ENCODE results near the gene ETV6.

The ETV6 gene

DNA sequence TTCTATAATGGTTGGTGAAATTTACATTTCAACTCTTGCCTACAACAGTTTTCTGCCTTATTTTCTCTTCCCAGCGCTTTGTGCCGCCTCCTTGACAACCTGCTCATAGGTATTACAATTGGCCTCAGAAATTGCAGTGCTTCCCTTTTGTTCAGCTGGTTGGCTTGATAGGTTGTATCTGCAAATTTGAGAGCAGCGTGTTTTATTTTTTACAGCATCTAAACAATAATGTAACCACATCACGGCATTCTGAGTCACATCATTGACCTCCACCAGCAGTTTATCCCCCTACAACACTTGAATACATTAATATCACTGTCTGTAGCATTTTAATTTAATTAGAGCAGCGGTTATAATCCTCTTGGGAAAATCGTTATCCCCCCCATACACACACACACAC lies 99.4 kb downstream of the ETV6 start:
- Histone ChIP-seq H3K36me3 (ENCODE audit: insufficient read depth, insufficient read length, low read length) (peaks cover 8% of the 10 kb centered on the region), H3K4me3 (ENCODE audit: insufficient read length, low read depth) (no peak overlapping the region), H3K9ac (ENCODE audit: insufficient read length, low read depth) (no peak overlapping the region), H3K27me3 (ENCODE audit: insufficient read depth, insufficient read length) (no peaks in the 10 kb centered on the region), H3K4me1 (ENCODE audit: insufficient read depth, insufficient read length) (peaks cover 6% of the 10 kb centered on the region), H3K9me3 (ENCODE audit: insufficient read depth, low read length) (no peaks in the 10 kb centered on the region)
- TF ChIP-seq ZNF274 (IDR thresholded peaks at IDR 0.05; ENCODE audit: low read depth, low read length) (no peak), SUZ12 (IDR thresholded peaks at IDR 0.05; ENCODE audit: extremely low read depth, insufficient read depth, insufficient read length) (no peak), YY1 (IDR thresholded peaks at IDR 0.05; ENCODE audit: insufficient read depth, insufficient read length) (no peak)
- no peak for DNase-seq (ENCODE audit: low read depth, low spot score)

DNA sequence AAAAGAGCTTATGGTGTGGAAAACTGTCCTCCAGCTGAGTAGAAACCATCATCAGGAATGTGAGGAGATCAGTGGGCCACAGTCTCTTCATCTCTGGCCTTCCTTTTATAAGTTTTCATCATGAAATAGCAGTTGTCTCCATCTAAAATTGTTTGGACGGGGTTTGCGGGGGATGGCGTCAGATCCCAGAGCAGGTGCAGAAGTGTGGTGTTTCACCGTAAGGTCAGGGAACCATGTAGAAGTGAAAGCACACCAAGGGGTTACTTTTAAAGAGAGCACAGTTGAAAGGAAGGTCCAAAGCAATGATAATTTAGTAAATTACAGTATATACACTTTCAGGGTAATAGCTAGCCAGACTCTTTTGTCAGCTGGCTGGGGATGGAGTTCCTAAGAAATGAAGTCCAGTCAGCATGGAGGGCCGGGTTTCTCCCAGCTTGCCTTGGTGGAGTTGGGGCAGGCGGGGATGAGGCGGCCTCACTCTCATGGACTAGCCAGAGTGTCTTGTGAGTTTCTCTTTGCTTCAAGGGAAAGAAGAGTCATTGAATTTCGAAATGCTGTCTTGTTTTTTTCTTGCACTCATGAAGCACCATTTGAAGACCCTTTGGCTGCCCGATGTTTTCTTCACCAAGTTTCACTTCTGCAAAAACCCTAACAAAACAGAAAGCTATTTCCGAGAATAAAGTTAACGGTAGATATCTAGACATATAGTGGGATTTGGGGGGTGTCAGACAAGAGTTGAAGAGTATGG lies 100.6 kb downstream of the ETV6 start:
- no peak overlapping the region for H3K9ac ChIP-seq (ENCODE audit: insufficient read length, low read depth)
- H3K4me3 ChIP-seq (ENCODE audit: insufficient read length, low read depth): no peak overlapping the region
- TF ChIP-seq YY1 (IDR thresholded peaks at IDR 0.05; ENCODE audit: insufficient read depth, insufficient read length): no peak
- TF ChIP-seq ZNF274 (IDR thresholded peaks at IDR 0.05; ENCODE audit: low read depth, low read length): no peak
- no peak for TF ChIP-seq SUZ12 (IDR thresholded peaks at IDR 0.05; ENCODE audit: extremely low read depth, insufficient read depth, insufficient read length)
- H3K36me3 ChIP-seq (ENCODE audit: insufficient read depth, insufficient read length, low read length): peaks cover 11% of the 10 kb centered on the region
- DNase-seq (ENCODE audit: low read depth, low spot score): no peak
- no peaks in the 10 kb centered on the region for H3K4me1 ChIP-seq (ENCODE audit: insufficient read depth, insufficient read length)
- H3K9me3 ChIP-seq (ENCODE audit: insufficient read depth, low read length): no peaks in the 10 kb centered on the region
- no peaks in the 10 kb centered on the region for H3K27me3 ChIP-seq (ENCODE audit: insufficient read depth, insufficient read length)

DNA sequence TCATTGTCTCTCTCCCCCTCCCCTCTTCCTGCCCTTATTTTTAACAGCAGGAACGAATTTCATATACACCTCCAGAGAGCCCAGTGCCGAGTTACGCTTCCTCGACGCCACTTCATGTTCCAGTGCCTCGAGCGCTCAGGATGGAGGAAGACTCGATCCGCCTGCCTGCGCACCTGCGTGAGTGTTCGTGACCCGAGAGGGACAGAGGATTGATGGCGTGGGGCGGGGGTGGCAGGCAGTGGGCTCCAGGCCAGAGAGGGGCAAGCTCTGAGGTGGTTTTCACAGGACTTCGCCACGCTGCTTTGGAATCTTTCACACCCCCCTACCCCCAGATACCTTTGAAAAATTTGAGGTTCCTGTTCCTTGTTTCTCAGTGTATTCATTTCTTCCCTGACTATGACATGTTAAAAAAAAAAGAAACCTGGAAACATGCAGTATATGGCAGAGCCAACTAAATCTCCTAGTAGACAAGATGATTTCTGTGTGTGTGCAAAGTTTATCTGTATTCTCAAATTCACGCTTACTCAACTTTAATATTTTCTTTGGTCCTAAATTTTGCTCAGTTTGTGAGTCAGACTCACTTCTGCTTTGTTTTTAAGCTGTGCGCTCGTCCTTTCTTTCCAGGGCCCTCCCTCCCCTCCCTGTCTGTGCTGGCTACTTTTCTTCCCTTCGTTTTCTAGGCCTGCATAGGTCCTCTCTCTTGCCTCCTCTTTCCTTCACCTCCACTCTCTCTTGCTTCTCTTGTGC lies 103.1 kb downstream of the ETV6 start:
- Histone ChIP-seq H3K27me3 (ENCODE audit: insufficient read depth, insufficient read length) (no peaks in the 10 kb centered on the region), H3K4me1 (ENCODE audit: insufficient read depth, insufficient read length) (no peaks in the 10 kb centered on the region), H3K4me3 (ENCODE audit: insufficient read length, low read depth) (no peak overlapping the region), H3K9ac (ENCODE audit: insufficient read length, low read depth) (no peak overlapping the region), H3K36me3 (ENCODE audit: insufficient read depth, insufficient read length, low read length) (peaks cover 12% of the 10 kb centered on the region), H3K9me3 (ENCODE audit: insufficient read depth, low read length) (no peaks in the 10 kb centered on the region)
- no peak for TF ChIP-seq SUZ12 (IDR thresholded peaks at IDR 0.05; ENCODE audit: extremely low read depth, insufficient read depth, insufficient read length)
- no peak for TF ChIP-seq YY1 (IDR thresholded peaks at IDR 0.05; ENCODE audit: insufficient read depth, insufficient read length)
- TF ChIP-seq ZNF274 (IDR thresholded peaks at IDR 0.05; ENCODE audit: low read depth, low read length): no peak
- DNase-seq (ENCODE audit: low read depth, low spot score): no peak

DNA sequence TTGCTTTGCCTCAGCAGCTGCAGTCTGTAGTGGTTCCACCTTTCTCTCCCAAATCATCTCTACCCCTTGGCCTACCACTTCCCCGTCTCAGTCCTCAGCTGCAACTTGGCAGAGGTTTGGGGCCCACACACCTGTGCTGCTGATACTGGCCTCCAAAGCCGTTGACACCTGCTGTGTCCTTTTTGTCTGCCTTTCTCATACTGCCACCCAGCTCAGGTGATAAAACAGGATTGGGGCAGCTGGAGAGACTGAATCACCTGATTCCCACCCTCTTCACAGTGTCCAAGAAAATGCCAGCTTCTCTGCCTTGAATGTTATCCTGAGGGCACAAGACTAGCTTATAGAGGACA lies 103.7 kb downstream of the ETV6 start:
- Histone ChIP-seq H3K27me3 (ENCODE audit: insufficient read depth, insufficient read length) (no peaks in the 10 kb centered on the region), H3K36me3 (ENCODE audit: insufficient read depth, insufficient read length, low read length) (peaks cover 15% of the 10 kb centered on the region), H3K4me1 (ENCODE audit: insufficient read depth, insufficient read length) (no peaks in the 10 kb centered on the region), H3K9ac (ENCODE audit: insufficient read length, low read depth) (no peak overlapping the region), H3K9me3 (ENCODE audit: insufficient read depth, low read length) (no peaks in the 10 kb centered on the region), H3K4me3 (ENCODE audit: insufficient read length, low read depth) (no peak overlapping the region)
- DNase-seq (ENCODE audit: low read depth, low spot score): no peak
- no peak for TF ChIP-seq SUZ12 (IDR thresholded peaks at IDR 0.05; ENCODE audit: extremely low read depth, insufficient read depth, insufficient read length)
- TF ChIP-seq YY1 (IDR thresholded peaks at IDR 0.05; ENCODE audit: insufficient read depth, insufficient read length): no peak
- TF ChIP-seq ZNF274 (IDR thresholded peaks at IDR 0.05; ENCODE audit: low read depth, low read length): no peak

DNA sequence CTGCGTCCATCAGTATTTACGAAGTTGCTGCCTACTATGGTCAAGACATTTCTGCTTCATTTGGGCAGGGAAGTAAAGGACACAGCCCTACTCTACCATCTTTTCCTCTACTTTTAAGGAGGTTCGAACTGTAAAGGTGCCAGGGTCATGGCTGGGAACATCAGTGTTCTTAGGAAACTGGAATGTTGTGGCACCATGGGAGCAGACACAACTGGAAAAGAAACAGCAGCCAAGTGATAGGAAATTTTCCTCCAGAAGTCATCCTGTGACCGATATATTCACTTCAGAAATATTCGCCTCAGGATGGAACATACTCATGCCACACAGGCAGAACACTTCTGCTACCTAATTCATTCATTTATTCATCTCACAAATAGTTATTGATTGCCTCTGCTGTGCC lies 104.4 kb downstream of the ETV6 start:
- no peak for TF ChIP-seq ZNF274 (IDR thresholded peaks at IDR 0.05; ENCODE audit: low read depth, low read length)
- TF ChIP-seq YY1 (IDR thresholded peaks at IDR 0.05; ENCODE audit: insufficient read depth, insufficient read length): no peak
- no peak for TF ChIP-seq SUZ12 (IDR thresholded peaks at IDR 0.05; ENCODE audit: extremely low read depth, insufficient read depth, insufficient read length)
- H3K9me3 ChIP-seq (ENCODE audit: insufficient read depth, low read length): no peaks in the 10 kb centered on the region
- DNase-seq (ENCODE audit: low read depth, low spot score): no peak
- peaks cover 15% of the 10 kb centered on the region for H3K36me3 ChIP-seq (ENCODE audit: insufficient read depth, insufficient read length, low read length)
- no peaks in the 10 kb centered on the region for H3K4me1 ChIP-seq (ENCODE audit: insufficient read depth, insufficient read length)
- no peak overlapping the region for H3K9ac ChIP-seq (ENCODE audit: insufficient read length, low read depth)
- H3K27me3 ChIP-seq (ENCODE audit: insufficient read depth, insufficient read length): no peaks in the 10 kb centered on the region
- no peak overlapping the region for H3K4me3 ChIP-seq (ENCODE audit: insufficient read length, low read depth)

DNA sequence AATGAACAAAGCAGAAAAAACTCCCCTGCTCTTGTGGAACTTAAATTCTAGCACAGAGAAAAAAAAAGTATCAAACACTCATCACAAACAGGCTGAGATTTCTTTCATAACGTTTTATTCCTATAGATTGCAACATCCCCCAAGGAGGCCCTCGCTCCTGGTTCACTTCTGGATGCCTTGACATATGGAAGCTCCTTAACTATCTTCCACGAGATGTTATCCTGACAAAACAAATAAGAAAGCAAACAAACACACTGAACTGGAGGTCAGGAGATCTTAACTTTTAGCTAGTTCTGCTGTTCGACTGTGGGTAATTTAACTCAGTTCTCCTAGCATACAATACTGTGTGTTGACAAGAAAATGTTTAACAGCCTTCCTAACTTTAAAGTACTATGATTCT lies 104.8 kb downstream of the ETV6 start:
- H3K36me3 ChIP-seq (ENCODE audit: insufficient read depth, insufficient read length, low read length): peaks cover 15% of the 10 kb centered on the region
- TF ChIP-seq ZNF274 (IDR thresholded peaks at IDR 0.05; ENCODE audit: low read depth, low read length) (no peak), YY1 (IDR thresholded peaks at IDR 0.05; ENCODE audit: insufficient read depth, insufficient read length) (no peak), SUZ12 (IDR thresholded peaks at IDR 0.05; ENCODE audit: extremely low read depth, insufficient read depth, insufficient read length) (no peak)
- H3K27me3 ChIP-seq (ENCODE audit: insufficient read depth, insufficient read length): no peaks in the 10 kb centered on the region
- no peaks in the 10 kb centered on the region for H3K9me3 ChIP-seq (ENCODE audit: insufficient read depth, low read length)
- DNase-seq (ENCODE audit: low read depth, low spot score): no peak
- H3K4me1 ChIP-seq (ENCODE audit: insufficient read depth, insufficient read length): no peaks in the 10 kb centered on the region
- H3K9ac ChIP-seq (ENCODE audit: insufficient read length, low read depth): no peak overlapping the region
- H3K4me3 ChIP-seq (ENCODE audit: insufficient read length, low read depth): no peak overlapping the region

DNA sequence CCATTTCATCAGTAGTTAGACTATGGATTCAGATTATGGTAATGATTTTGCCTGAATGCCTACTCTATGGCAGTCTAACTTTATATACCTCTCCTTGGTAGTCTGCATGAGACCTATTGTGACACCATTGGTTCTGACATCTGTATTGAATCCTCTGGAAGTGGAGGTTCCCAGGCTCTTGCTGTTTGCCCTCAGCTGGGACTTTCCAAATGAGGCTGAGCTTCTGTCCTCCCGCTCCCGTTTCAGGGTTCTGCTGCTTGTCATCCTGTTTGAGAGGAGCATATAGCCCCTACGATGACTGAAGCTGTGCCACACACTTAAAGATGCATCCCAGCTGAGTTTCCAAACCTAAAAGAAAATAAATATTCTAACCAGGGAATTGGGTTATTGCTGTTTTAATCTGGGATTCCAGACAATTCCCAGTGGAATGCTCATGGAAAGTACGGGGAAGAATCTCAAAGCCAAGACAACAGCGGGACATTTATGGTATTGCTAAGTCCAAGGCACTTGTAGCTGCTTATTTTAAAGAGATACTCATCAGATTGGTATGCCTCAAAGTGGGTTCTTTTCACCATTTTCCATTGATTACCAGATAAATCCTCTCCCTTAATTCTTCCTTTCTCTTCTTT lies 105.9 kb downstream of the ETV6 start:
- TF ChIP-seq SUZ12 (IDR thresholded peaks at IDR 0.05; ENCODE audit: extremely low read depth, insufficient read depth, insufficient read length) (no peak), YY1 (IDR thresholded peaks at IDR 0.05; ENCODE audit: insufficient read depth, insufficient read length) (no peak)
- H3K9me3 ChIP-seq (ENCODE audit: insufficient read depth, low read length): no peaks in the 10 kb centered on the region
- no peak overlapping the region for H3K9ac ChIP-seq (ENCODE audit: insufficient read length, low read depth)
- no peaks in the 10 kb centered on the region for H3K27me3 ChIP-seq (ENCODE audit: insufficient read depth, insufficient read length)
- no peak for DNase-seq (ENCODE audit: low read depth, low spot score)
- H3K4me1 ChIP-seq (ENCODE audit: insufficient read depth, insufficient read length): no peaks in the 10 kb centered on the region
- H3K4me3 ChIP-seq (ENCODE audit: insufficient read length, low read depth): no peak overlapping the region
- peaks cover 15% of the 10 kb centered on the region for H3K36me3 ChIP-seq (ENCODE audit: insufficient read depth, insufficient read length, low read length)
